Measurements from ENCODE around the gene BCL2L13. TPM values are rescaled to one million over a fixed set of nuclear protein-coding genes. Genes with fewer than 3 reads are reported as not detected.

The BCL2L13 gene
- total RNA-seq, 1 donor from 2014 or later = 40.8 TPM

DNA sequence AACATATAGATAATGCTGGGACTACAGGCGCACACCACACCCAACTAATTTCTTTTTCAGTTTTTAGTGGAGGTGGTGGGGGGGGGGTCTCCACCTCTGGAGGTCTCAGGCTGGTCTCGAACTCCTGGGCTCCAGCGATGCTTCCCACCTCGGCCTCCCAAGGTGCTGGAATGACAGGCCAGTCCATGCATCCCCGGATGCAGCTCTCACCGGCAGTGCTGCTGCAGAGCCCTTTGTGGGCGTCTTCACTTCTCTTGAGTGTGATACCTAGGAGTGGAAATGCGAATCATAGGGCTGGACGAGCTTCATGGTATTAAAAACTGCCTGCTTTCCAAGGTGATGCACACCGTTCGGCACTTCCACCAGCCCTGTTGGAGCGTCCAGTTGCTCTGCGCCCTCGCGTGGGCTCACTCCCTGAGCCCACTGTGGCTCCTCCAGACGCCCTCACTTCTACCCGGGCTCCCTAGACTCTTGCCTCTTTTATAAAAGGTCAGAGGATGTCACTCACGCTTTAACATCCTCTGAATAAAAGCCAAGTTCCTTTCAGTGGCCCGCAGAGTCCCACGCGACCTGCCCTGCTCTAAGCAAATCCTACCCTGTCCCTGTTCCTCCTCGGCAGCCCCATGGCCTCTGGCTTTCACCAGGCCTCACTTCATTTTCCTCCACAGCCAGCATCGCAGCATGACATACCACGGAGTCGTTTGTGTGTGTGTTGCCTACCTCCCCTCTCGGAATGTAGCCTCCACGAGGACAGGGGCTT is 136.5 kb downstream of the BCL2L13 start:
- no peak for DNase-seq
- H3K27me3 ChIP-seq = no peaks in the 10 kb centered on the region
- no peak for ATAC-seq
- no peak overlapping the region for H3K4me3 ChIP-seq
- no peaks in the 10 kb centered on the region for H3K9me3 ChIP-seq
- intact Hi-C loops (cut with DNase I) = no loop called here
- H3K27ac ChIP-seq = no peak overlapping the region
- TF ChIP-seq, protein P1, sequence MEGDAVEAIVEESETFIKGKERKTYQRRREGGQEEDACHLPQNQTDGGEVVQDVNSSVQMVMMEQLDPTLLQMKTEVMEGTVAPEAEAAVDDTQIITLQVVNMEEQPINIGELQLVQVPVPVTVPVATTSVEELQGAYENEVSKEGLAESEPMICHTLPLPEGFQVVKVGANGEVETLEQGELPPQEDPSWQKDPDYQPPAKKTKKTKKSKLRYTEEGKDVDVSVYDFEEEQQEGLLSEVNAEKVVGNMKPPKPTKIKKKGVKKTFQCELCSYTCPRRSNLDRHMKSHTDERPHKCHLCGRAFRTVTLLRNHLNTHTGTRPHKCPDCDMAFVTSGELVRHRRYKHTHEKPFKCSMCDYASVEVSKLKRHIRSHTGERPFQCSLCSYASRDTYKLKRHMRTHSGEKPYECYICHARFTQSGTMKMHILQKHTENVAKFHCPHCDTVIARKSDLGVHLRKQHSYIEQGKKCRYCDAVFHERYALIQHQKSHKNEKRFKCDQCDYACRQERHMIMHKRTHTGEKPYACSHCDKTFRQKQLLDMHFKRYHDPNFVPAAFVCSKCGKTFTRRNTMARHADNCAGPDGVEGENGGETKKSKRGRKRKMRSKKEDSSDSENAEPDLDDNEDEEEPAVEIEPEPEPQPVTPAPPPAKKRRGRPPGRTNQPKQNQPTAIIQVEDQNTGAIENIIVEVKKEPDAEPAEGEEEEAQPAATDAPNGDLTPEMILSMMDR (IDR thresholded peaks at IDR 0.05) = no peak
- peaks cover 17% of the 10 kb centered on the region for H3K4me1 ChIP-seq
- no peaks in the 10 kb centered on the region for H3K36me3 ChIP-seq

DNA sequence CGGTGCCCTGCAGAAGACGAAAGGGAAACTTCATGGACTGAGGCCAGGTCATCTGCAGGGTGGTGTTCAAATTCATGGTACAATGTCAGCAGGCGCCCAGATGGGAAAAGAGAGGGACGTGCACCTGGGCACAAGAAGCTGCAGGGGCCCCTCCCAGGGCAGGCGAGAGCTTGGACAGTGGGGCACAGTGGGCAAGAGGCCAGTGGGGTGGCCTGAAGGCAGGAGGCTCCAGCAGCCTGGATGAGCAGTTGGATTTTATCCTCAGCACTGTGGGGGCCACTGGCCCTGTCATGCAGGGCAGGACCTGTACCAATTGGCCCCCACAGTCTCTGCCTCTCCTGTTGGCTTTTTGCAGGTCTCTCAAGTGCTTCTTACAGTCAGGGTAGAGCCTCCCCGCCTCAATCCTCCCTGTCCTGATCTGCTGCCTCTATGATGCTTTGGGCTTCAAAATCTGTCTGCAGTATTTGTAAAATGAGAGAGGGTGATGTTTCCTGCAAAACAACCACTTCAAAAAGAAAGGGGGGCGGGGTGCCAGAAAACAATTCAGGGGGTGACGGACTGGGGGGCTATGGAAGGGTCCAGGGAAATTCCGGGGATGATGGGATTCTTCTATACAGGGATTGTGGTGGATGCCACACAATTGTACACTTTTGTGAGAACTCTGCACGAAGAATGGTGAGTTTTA is 137.4 kb downstream of the BCL2L13 start:
- no peak overlapping the region for H3K27ac ChIP-seq
- H3K9me3 ChIP-seq = no peaks in the 10 kb centered on the region
- intact Hi-C loops (cut with DNase I) = no loop called here
- H3K36me3 ChIP-seq = no peaks in the 10 kb centered on the region
- DNase-seq (no peak), ATAC-seq (no peak)
- TF ChIP-seq, protein P1 (IDR thresholded peaks at IDR 0.05) = no peak
- no peak overlapping the region for H3K4me3 ChIP-seq
- H3K4me1 ChIP-seq = peaks cover 17% of the 10 kb centered on the region
- no peaks in the 10 kb centered on the region for H3K27me3 ChIP-seq

DNA sequence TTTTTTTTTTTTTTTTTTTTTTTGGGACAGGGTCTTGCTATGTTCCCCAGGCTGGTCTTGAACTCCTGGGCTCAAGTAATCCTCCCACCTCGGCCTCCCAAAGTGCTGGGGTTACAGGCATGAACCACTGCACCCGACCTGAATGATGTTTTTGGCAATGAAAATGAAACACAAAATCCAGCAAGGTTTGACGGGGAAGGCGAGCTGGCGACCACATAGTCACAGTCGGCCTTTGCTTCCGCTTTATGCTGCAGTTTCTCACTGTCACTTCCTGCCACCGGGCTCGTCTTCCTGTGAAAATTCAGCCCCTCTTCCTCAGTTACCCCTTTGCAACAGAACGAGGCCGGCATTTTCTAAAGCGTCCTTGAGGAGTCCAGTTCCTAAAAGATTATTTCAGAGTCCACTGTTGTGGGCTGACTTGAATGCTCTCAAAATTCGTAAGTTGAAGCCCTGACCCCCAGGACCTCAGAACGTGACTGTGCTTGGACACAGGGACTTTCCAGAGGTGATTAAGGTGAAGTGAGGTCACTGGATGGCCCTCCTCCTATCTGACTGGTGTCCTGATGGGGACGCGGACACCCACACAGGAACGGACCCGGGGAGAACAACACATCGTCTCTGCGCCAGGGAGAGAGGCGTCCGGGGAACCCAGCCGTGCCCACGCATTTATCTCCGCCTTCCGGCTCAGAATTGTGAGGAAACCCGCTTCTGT is 138.6 kb downstream of the BCL2L13 start:
- Histone ChIP-seq H3K36me3 (no peaks in the 10 kb centered on the region), H3K9me3 (no peaks in the 10 kb centered on the region), H3K4me3 (peak overlapping the region; percentile 43), H3K27me3 (no peaks in the 10 kb centered on the region), H3K4me1 (peaks cover 28% of the 10 kb centered on the region), H3K27ac (peak overlapping the region; percentile 83)
- peak; percentile 49 for ATAC-seq
- intact Hi-C loops (cut with DNase I) = no loop called here
- peak; percentile 79 for DNase-seq
- TF ChIP-seq, protein P1 (IDR thresholded peaks at IDR 0.05) = no peak

DNA sequence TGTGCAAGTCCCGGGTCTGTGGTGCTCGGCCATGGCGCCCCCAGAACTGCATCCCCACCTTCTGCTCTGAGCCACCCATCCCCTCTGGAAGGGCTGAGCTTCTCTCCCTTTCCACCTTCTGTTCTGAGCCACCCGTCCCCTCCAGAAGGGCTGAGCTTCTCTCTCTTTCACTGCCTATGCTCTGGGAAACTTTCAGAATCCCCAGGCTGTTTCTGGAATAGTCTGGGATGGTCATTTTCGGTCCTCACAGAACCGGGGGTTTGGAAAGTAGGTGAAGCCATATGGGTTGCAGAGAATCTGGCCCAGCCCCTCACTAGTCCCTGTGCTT is 139.1 kb downstream of the BCL2L13 start:
- TF ChIP-seq, protein P1 (IDR thresholded peaks at IDR 0.05) = no peak
- Histone ChIP-seq H3K27ac (peak overlapping the region; percentile 83), H3K4me3 (peak overlapping the region; percentile 43), H3K27me3 (no peaks in the 10 kb centered on the region), H3K9me3 (no peaks in the 10 kb centered on the region), H3K36me3 (no peaks in the 10 kb centered on the region), H3K4me1 (peaks cover 24% of the 10 kb centered on the region)
- ATAC-seq (no peak), DNase-seq (no peak)
- intact Hi-C loops (cut with DNase I) = no loop called here

DNA sequence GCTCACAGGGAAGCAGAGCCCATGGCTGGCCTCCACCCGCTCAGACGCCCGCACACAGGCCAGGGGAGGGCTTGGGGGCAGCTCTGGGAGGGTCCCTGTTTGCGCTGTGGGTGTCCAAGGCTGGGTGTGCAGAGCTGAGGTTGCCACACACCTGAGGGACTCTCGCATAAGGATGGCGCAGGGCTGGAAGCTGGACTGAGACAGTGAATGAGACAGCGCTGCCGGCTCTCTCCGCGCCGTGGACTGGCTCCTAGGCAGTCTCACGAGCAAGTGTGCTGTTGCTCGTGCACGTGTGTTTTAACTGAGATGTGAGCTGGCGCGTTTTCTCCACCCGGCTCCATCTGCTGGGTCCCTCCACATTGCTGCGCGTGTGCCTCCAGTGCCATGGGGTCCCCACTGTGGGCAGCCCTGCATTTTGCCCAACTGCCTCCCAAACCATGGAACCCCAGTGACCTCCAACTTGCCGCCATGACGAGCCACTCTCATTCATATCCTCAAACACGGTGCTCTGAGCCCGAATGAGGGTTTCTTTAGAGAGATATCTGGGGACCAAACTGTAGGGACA is 139.9 kb downstream of the BCL2L13 start:
- no peak overlapping the region for H3K4me3 ChIP-seq
- DNase-seq = no peak
- no peak for ATAC-seq
- TF ChIP-seq, protein P1 (IDR thresholded peaks at IDR 0.05) = no peak
- peaks cover 16% of the 10 kb centered on the region for H3K4me1 ChIP-seq
- no peaks in the 10 kb centered on the region for H3K27me3 ChIP-seq
- H3K27ac ChIP-seq = no peak overlapping the region
- no peaks in the 10 kb centered on the region for H3K9me3 ChIP-seq
- H3K36me3 ChIP-seq = no peaks in the 10 kb centered on the region
- intact Hi-C loops (cut with DNase I) = no loop called here

Data from upper lobe of right lung (tissue), 1 donor.